Effector memory CD8-positive, alpha-beta T cell (primary cell): ENCODE measurements around the gene TTC28.
"Not testable (repeated sequence)": the region's sequence is repeated elsewhere in the genome, so short reads cannot be mapped to it uniquely, and the experiment has no call there.

Experiments
- ATAC-seq: fragments of 150-1000 bp; cut with Tn5 transposase; replicated peaks from 2 replicates; pipeline ENCODE4 v1.10.0; 2021; ENCODE audit warnings: mild to moderate bottlenecking, moderate library complexity
- DNase-seq, 3 experiments: peaks; one replicate each; pipeline ENCODE4 v3.0.0; 2021
- H3K27ac Mint-ChIP-seq, 2 donors: one replicate each; pipeline ENCODE4 v1.8.0; 2022; ENCODE audit warnings: mild to moderate bottlenecking in 2 of 2, mixed read lengths in 2 of 2, moderate library complexity in 2 of 2
- H3K27me3 Mint-ChIP-seq, 2 donors: one replicate each; pipeline ENCODE4 v1.8.0; 2022; ENCODE audit warnings: mixed read lengths in 2 of 2
- H3K36me3 Mint-ChIP-seq: one replicate; pipeline ENCODE4 v1.8.0; 2022; ENCODE audit warnings: mild to moderate bottlenecking, moderate library complexity, mixed read lengths; ENCODE audit not compliant: insufficient read depth
- H3K4me1 Mint-ChIP-seq, 2 donors: one replicate each; pipeline ENCODE4 v1.8.0; 2022; ENCODE audit warnings: low read depth in 2 of 2, mixed read lengths in 2 of 2
- H3K4me3 Mint-ChIP-seq, 2 donors: one replicate each; pipeline ENCODE4 v1.8.0; 2022; ENCODE audit warnings: mild to moderate bottlenecking in 2 of 2, mixed read lengths in 2 of 2, moderate library complexity in 2 of 2
- H3K9me3 Mint-ChIP-seq, 2 donors: one replicate each; pipeline ENCODE4 v1.8.0; 2022; ENCODE audit warnings: mixed read lengths in 2 of 2

TTC28 gene

DNA sequence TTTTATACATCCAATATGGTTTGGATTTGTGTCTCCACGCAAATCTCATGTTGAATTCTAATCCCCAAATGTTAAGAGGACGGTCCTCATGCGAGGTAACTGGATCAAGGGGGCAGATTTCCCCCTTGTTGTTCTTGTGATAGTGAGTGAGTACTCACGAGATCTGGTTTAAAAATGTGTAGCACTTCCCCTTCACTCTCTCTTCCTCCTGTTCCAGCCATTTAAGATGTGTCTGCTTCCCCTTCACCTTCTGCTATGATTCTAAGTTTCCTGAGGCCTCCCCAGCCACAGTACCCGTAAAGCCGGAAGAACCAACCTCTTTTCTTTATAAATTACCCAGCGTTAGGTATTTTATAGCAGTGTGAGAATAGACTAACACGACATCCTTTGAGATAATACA lies 98.6 kb downstream of the TTC28 start:
- Mint-ChIP-seq H3K9me3 (no peaks in the 10 kb centered on the region), H3K4me1 (no peaks in the 10 kb centered on the region), H3K36me3 (no peaks in the 10 kb centered on the region), H3K27ac (no peak overlapping the region), H3K4me3 (no peak overlapping the region), H3K27me3 (peaks cover 37% of the 10 kb centered on the region in 2 donors)
- ATAC-seq (no peak), DNase-seq (no peak)

DNA sequence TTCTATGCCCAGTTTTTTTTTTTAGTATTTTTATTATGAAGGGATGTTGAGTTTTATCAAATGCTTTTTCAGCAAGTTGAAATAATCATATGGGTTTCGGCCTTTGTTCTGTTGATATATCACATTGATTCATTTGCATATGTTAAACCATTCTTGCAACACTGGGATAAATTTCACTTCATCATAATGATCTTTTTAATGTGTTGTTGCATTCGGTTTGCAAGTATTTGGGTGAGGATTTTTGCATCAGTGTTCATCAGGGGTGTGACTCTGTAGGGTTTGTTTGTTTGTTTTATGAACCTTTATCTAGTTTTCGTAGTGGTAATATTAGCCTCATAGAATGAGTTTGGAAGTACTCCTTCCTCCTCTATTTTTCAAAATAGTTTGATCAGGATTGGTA lies 103.5 kb downstream of the TTC28 start:
- Mint-ChIP-seq H3K27me3 (peaks cover 35 to 40% of the 10 kb centered on the region in 2 donors), H3K36me3 (no peaks in the 10 kb centered on the region), H3K27ac (no peak overlapping the region), H3K9me3 (no peaks in the 10 kb centered on the region), H3K4me1 (no peaks in the 10 kb centered on the region), H3K4me3 (no peak overlapping the region)
- ATAC-seq (no peak), DNase-seq (no peak)

DNA sequence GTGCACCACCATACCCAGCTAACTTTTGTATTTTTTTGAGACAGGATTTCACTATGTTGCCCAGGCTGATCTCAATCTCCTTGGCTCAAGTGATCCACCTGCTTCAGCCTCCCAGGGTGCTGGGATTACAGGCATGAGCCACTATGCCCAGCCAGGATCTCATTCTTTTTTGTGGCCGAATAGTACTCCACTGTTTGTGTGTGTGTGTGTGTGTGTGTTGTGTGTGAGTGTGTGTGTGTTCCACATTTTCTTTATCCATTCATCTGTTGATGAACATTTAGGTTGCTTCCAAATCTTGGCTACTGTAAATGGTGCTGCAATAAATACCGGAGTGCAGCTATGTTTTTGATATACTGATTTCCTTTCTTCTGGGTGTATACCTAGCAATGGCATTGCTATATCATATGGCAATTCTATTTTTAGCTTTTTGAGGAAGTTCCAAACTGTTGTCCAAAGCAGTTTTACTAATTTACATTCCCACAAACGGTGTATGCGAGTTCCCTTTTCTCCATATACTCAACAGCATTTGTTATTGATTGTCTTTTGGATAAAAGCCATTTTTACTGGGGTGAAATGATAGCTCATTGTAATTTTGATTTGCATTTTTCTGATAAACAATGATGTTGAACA lies 105.4 kb downstream of the TTC28 start:
- Mint-ChIP-seq H3K4me1 (no peaks in the 10 kb centered on the region), H3K27ac (no peak overlapping the region), H3K9me3 (no peaks in the 10 kb centered on the region), H3K27me3 (peaks cover 31 to 36% of the 10 kb centered on the region in 2 donors), H3K36me3 (no peaks in the 10 kb centered on the region), H3K4me3 (no peak overlapping the region)
- ATAC-seq, result no peak
- no peak for DNase-seq

DNA sequence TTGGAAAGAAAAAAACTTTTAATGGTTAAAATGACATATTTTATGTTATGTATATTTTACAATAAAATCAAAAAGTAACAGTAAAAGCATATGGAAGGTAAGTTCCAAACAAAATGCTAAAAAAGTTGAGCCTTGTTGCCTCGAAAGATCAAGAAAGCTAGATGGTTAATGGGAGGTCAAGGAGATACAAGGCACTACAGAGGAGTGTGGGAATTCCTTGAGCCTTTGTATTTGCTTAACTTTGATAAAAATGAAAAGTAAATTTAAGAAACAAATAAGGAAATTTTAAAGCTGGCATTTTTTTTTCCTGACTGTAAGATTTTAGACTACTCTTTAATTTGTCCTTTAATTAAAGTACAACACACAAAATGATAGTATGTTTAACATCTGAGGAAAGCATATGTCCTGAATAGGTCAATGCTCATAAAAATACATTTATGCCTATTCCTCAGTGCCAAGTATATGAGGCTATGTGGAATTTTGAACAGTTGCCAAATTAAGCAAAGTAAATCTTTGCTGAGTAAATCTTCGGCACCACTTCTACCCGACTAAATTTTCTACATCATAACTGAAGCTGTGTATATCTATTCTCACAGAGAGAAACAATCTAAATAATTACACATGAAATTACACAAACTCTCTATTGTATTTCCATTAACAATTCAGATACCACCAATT lies 108.8 kb downstream of the TTC28 start:
- H3K9me3 Mint-ChIP-seq, result no peaks in the 10 kb centered on the region
- H3K27ac Mint-ChIP-seq, result no peak overlapping the region
- peaks cover 16 to 20% of the 10 kb centered on the region in 2 donors for H3K27me3 Mint-ChIP-seq
- H3K4me3 Mint-ChIP-seq, result no peak overlapping the region
- ATAC-seq (no peak), DNase-seq (no peak)
- no peaks in the 10 kb centered on the region for H3K4me1 Mint-ChIP-seq
- no peaks in the 10 kb centered on the region for H3K36me3 Mint-ChIP-seq

DNA sequence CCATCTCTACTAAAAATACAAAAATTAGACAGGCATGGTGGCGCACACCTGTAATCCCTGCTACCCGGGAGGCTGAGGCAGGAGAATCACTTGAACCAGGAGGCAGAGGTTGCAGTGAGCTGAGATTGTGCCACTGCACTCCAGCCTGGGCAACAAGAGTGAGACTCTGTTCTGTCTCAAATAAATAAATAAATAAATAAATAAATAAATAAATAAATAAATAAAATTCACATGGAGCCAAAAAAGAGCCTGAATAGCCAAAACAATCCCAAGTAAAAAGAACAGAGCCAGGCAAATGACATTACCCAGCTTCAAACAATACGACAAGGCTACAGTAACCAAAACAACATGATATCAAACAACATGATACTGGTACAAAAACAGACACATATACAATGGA lies 110.7 kb downstream of the TTC28 start:
- H3K4me3 Mint-ChIP-seq, H3K4me1 Mint-ChIP-seq, H3K36me3 Mint-ChIP-seq, DNase-seq, H3K9me3 Mint-ChIP-seq, H3K27ac Mint-ChIP-seq, ATAC-seq: not testable (repeated sequence)
- peaks cover 0 to 11% of the 10 kb centered on the region in 2 donors for H3K27me3 Mint-ChIP-seq

DNA sequence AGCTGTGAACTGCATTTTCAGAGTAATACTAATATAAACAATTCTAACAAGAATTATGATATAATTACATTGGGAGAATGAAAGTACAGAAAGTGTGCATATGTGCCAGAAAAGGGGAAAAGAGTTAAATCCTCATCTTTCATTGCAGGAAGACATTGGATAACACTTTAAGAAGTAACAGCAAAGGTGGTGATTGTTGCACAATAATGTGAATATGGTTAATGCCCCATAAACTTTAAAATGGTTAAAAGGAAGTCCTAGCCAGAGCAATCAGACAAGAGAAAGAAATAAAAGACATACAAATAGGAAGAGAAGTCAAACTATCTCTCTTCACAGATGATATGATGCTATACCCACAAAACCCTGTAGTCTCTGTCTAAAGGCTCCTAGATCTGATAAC lies 111.5 kb downstream of the TTC28 start:
- Mint-ChIP-seq H3K27me3 (peaks cover 0 to 16% of the 10 kb centered on the region in 2 donors), H3K4me1 (no peaks in the 10 kb centered on the region), H3K4me3 (no peak overlapping the region), H3K36me3 (no peaks in the 10 kb centered on the region), H3K9me3 (no peaks in the 10 kb centered on the region), H3K27ac (no peak overlapping the region)
- ATAC-seq (no peak), DNase-seq (no peak)

DNA sequence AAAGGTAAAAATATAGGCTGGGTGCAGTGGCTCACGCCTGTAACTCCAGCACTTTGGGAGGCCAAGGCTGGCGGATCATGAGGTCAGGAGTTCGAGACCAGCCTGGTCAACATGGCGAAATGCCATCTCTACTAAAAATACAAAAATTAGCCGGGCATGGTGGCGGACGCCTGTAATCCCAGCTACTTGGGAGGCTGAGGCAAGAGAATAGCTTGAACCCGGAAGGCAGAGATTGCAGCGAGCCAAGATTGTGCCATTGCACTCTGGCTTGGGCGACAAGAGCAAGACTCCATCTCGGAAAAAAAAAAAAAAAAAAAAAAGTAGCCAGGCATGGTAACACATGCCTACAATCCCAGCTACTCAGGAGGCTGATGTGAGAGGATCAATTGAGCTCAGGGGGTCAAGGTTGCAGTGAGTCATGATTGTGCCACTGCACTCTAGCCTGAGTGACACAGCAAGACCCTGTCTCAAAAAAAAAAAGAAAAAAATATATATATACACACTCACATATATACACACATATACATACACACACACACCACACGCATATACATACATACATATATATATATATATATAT lies 112.6 kb downstream of the TTC28 start:
- H3K36me3 Mint-ChIP-seq, ATAC-seq, H3K9me3 Mint-ChIP-seq, H3K27ac Mint-ChIP-seq, H3K4me1 Mint-ChIP-seq, H3K4me3 Mint-ChIP-seq, DNase-seq: not testable (repeated sequence)
- peaks cover 0 to 24% of the 10 kb centered on the region in 2 donors for H3K27me3 Mint-ChIP-seq

DNA sequence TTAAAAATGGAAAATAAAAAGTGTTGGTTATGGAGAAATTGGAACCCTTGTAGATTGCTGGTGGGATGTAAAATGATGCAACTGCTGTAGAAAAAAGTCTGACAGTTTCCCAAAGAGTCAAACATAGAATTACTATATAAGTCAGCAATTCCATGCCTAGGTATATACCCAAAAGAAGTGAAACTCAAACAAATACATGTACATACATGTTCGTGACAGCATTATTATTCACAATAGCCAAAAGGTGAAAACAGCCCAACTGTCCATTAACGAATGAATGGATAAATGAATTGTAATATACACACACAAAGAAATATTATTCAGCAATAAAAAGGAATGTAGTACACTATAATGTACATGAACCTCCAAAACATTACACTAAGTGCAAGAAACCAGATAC lies 116.0 kb downstream of the TTC28 start:
- Mint-ChIP-seq H3K4me3 (no peak overlapping the region), H3K27ac (no peak overlapping the region), H3K36me3 (no peaks in the 10 kb centered on the region), H3K9me3 (no peaks in the 10 kb centered on the region), H3K27me3 (peaks cover 13 to 47% of the 10 kb centered on the region in 2 donors), H3K4me1 (no peaks in the 10 kb centered on the region)
- DNase-seq (no peak), ATAC-seq (no peak)

DNA sequence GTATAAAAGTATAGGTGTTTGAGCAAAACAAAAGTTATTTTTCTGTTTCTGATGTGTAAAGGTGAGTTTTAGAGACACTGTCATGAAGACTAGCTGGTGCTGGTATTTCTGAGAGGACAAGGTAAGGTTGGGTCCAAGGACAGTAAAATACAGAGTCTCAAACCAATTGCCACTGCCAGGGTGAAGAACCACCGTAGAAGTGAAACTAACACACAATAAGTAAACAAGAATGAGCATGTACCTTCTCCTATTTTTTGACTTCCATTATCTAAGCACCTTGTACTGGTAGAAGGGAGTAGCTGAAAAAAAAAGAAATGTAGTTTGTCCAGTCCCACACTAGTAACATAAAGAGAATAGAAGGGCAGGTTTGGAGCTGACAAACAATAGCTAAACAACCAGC lies 117.3 kb downstream of the TTC28 start:
- ATAC-seq (no peak), DNase-seq (no peak)
- Mint-ChIP-seq H3K36me3 (no peaks in the 10 kb centered on the region), H3K4me1 (no peaks in the 10 kb centered on the region), H3K27me3 (peaks cover 20 to 49% of the 10 kb centered on the region in 2 donors), H3K9me3 (no peaks in the 10 kb centered on the region), H3K4me3 (no peak overlapping the region), H3K27ac (no peak overlapping the region)

DNA sequence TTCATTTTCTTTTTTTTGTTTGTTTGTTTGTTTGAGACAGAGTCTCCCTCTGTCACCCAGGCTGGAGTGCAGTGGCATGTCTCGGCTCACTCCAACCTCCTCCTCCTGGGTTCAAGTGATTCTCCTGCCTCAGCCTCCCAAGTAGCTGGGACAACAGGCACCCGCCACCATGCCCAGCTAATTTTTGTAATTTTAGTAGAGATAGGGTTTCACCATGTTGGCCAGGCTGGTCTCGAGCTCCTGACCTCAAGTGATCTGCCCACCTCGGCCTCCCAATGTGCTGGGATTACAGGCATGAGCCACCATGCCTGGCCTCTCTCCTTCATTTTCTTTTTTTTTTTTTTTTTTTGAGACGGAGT lies 118.9 kb downstream of the TTC28 start:
- not testable (repeated sequence) for ATAC-seq, H3K4me1 Mint-ChIP-seq, H3K27ac Mint-ChIP-seq, H3K4me3 Mint-ChIP-seq, H3K36me3 Mint-ChIP-seq, DNase-seq, H3K9me3 Mint-ChIP-seq
- H3K27me3 Mint-ChIP-seq, result peaks cover 26 to 44% of the 10 kb centered on the region in 2 donors

DNA sequence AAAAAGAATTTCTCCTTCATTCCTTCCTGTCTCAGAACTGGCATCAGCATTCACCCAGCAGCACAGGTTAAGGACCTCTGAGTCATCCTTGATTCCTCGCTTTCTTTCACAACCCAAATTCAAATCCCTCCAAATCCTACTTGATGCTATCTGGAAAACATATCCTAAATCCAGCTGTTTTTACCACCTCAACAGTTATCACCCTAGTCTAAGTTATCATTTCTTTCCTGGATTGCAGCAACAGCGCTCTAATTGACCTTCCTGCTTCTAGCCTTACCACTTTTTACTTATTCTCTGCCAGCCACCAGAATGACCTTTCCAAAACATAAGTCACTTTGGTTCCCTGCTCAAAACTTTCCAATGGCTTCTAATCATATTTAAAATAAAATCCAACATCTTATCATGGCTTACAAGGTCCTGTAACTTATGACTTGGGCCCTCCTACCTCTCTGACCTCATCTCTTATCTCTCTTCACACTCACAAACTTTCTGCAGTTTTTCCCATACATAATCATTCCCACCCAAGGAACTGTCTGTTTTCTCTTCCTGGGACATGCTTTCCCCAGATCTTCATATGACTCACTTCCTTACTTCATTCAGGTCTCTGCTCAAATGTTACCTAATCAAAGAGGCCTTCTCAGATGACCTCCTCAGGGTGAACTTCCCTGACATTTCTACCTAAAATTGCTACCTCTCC lies 119.4 kb downstream of the TTC28 start:
- no peak for DNase-seq
- no peaks in the 10 kb centered on the region for H3K9me3 Mint-ChIP-seq
- peaks cover 26 to 44% of the 10 kb centered on the region in 2 donors for H3K27me3 Mint-ChIP-seq
- H3K27ac Mint-ChIP-seq, result no peak overlapping the region
- no peaks in the 10 kb centered on the region for H3K36me3 Mint-ChIP-seq
- H3K4me1 Mint-ChIP-seq, result no peaks in the 10 kb centered on the region
- ATAC-seq, result no peak
- no peak overlapping the region for H3K4me3 Mint-ChIP-seq

DNA sequence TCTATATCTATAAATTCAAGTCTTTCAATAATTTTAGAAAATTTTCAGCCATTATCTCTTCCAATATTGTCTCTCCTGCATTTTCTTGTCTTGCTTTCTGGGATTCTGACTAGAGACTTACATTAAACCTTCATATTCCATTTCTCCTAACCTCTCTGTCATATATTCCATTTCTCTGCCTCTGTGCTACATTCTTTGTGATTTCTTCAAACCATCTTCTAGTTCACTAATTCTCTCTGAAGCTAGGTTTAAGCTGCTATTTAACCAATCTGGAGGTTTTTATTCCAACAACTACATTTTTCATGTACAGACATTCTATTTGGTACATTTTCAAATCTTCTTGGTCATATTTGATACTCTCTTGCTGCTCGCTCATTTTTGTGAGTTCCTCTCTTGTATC lies 122.5 kb downstream of the TTC28 start:
- no peak overlapping the region for H3K27ac Mint-ChIP-seq
- H3K9me3 Mint-ChIP-seq, result no peaks in the 10 kb centered on the region
- ATAC-seq, result no peak
- no peak overlapping the region for H3K4me3 Mint-ChIP-seq
- no peaks in the 10 kb centered on the region for H3K4me1 Mint-ChIP-seq
- no peaks in the 10 kb centered on the region for H3K36me3 Mint-ChIP-seq
- DNase-seq, result no peak
- peaks cover 26 to 33% of the 10 kb centered on the region in 2 donors for H3K27me3 Mint-ChIP-seq

DNA sequence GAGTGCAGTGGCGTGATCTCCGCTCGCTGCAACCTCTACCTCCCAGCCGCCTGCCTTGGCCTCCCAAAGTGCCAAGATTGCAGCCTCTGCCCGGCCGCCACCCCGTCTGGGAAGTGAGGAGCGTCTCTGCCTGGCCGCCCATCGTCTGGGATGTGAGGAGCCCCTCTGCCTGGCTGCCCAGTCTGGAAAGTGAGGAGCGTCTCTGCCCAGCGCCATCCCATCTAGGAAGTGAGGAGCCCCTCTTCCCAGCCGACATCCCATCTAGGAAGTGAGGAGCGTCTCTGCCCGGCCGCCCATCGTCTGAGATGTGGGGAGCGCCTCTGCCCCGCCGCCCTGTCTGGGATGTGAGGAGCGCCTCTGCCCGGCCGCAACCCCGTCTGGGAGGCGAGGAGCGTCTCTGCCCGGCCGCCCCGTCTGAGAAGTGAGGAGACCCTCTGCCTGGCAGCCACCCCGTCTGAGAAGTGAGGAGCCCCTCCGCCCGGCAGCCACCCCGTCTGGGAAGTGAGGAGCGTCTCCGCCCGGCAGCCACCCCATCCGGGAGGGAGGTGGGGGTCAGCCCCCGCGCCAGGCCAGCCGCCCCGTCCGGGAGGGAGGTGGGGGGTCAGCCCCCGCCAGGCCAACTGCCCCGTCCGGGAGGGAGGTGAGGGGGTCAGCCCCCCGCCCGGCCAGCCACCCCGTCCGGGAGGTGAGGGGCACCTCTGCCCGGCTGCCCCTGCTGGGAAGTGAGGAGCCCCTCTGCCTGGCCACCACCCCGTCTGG lies 126.4 kb downstream of the TTC28 start:
- not testable (repeated sequence) for H3K4me1 Mint-ChIP-seq, H3K4me3 Mint-ChIP-seq, H3K36me3 Mint-ChIP-seq, H3K9me3 Mint-ChIP-seq, DNase-seq, ATAC-seq, H3K27ac Mint-ChIP-seq
- peaks cover 22 to 29% of the 10 kb centered on the region in 2 donors for H3K27me3 Mint-ChIP-seq
